Neural cell (in vitro differentiated cells): ENCODE measurements around the gene CPNE1.

Experiments
- EP300 ChIP-seq: fragments of 450-650 bp; conservative IDR thresholded peaks from 2 replicates; pipeline ENCODE4 v1.6.1; 2014; ENCODE audit warnings: antibody characterized with exemption, mild to moderate bottlenecking, moderate library complexity; ENCODE audit not compliant: poor library complexity, severe bottlenecking
- EZH2 ChIP-seq: fragments of 200-600, 300-800 bp; shearing (Covaris generic), sonication (generic); IDR thresholded peaks from 2 replicates; pipeline ENCODE4 v1.6.1; 2014; ENCODE audit warnings: antibody characterized with exemption, low read length, borderline replicate concordance, mild to moderate bottlenecking; ENCODE audit not compliant: insufficient read depth, poor library complexity, severe bottlenecking
- MXI1 ChIP-seq: fragments of 450-650 bp; conservative IDR thresholded peaks from 2 replicates; pipeline ENCODE4 v1.6.1; 2014; ENCODE audit warnings: antibody characterized with exemption, mild to moderate bottlenecking; ENCODE audit not compliant: poor library complexity, severe bottlenecking
- RAD21 ChIP-seq: fragments of 450-650 bp; conservative IDR thresholded peaks from 2 replicates; pipeline ENCODE4 v1.6.1; 2014; ENCODE audit warnings: antibody characterized with exemption, mild to moderate bottlenecking, moderate library complexity
- SMC3 ChIP-seq: fragments of 450-650 bp; conservative IDR thresholded peaks from 2 replicates; pipeline ENCODE4 v1.6.1; 2014; ENCODE audit warnings: antibody characterized with exemption, mild to moderate bottlenecking, moderate library complexity; ENCODE audit not compliant: poor library complexity
- TF ChIP-seq, protein P1 (sequence below): fragments of 450-650 bp; IDR thresholded peaks from 2 replicates; pipeline ENCODE4 v1.5.1; 2014; ENCODE audit warnings: antibody characterized with exemption, mild to moderate bottlenecking, moderate library complexity; ENCODE audit not compliant: poor library complexity, severe bottlenecking

DNA sequence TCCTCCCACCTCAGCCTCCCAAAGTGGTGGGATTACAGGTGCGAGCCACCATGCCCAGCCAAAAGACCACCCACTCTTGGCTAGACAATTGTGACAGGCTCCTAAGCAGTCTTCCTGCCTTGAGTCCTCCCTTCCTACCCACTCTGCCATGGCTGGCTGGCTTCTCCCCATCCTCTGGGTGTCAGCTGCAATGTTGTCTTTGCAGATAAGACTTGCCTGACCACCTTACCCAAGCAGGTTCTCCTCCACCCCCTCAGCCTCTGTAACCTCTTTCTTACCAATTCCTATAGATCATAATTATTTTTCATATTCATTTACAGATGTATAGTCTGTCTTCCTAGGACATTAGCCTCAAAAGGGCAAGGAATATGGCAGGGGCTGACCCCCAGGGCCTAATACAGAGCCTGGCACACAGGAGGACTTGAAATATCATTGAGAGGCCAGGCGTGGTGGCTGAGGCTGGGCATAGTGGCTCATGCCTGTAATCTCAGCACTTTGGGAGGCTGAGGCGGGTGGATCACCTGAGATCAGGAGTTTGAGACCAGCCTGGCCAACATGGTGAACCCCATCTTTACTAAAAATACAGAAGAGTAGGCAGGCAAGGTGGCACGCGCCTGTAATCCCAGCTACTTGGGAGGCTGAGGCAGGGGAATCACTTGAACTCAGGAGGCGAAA is 77.8 kb downstream of the CPNE1 start:
- TF ChIP-seq, protein P1, sequence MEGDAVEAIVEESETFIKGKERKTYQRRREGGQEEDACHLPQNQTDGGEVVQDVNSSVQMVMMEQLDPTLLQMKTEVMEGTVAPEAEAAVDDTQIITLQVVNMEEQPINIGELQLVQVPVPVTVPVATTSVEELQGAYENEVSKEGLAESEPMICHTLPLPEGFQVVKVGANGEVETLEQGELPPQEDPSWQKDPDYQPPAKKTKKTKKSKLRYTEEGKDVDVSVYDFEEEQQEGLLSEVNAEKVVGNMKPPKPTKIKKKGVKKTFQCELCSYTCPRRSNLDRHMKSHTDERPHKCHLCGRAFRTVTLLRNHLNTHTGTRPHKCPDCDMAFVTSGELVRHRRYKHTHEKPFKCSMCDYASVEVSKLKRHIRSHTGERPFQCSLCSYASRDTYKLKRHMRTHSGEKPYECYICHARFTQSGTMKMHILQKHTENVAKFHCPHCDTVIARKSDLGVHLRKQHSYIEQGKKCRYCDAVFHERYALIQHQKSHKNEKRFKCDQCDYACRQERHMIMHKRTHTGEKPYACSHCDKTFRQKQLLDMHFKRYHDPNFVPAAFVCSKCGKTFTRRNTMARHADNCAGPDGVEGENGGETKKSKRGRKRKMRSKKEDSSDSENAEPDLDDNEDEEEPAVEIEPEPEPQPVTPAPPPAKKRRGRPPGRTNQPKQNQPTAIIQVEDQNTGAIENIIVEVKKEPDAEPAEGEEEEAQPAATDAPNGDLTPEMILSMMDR = no peak
- TF ChIP-seq EZH2 (no peak), MXI1 (no peak), EP300 (no peak), RAD21 (no peak), SMC3 (no peak)
